ENCODE data around the gene MAPK8.

MAPK8 gene

GRCh38 chr10:48306870-48307710, 613 bp downstream of the MAPK8 start:
- no peaks in the 10 kb centered on the region for H3K36me3 ChIP-seq
- TF ChIP-seq, protein P1, sequence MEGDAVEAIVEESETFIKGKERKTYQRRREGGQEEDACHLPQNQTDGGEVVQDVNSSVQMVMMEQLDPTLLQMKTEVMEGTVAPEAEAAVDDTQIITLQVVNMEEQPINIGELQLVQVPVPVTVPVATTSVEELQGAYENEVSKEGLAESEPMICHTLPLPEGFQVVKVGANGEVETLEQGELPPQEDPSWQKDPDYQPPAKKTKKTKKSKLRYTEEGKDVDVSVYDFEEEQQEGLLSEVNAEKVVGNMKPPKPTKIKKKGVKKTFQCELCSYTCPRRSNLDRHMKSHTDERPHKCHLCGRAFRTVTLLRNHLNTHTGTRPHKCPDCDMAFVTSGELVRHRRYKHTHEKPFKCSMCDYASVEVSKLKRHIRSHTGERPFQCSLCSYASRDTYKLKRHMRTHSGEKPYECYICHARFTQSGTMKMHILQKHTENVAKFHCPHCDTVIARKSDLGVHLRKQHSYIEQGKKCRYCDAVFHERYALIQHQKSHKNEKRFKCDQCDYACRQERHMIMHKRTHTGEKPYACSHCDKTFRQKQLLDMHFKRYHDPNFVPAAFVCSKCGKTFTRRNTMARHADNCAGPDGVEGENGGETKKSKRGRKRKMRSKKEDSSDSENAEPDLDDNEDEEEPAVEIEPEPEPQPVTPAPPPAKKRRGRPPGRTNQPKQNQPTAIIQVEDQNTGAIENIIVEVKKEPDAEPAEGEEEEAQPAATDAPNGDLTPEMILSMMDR (IDR thresholded peaks at IDR 0.05; ENCODE audit: low read depth, low read length) = no peak
- H3K9me3 ChIP-seq = no peaks in the 10 kb centered on the region
- peaks cover 3% of the 10 kb centered on the region; the same call in 1 of the 2 replicates for H3K4me1 ChIP-seq
- DNase-seq = peak; percentile 75
- peak overlapping the region; percentile 78 for H3K4me3 ChIP-seq (ENCODE audit: low read depth, low read length)
- H3K27me3 ChIP-seq = no peaks in the 10 kb centered on the region

DNA sequence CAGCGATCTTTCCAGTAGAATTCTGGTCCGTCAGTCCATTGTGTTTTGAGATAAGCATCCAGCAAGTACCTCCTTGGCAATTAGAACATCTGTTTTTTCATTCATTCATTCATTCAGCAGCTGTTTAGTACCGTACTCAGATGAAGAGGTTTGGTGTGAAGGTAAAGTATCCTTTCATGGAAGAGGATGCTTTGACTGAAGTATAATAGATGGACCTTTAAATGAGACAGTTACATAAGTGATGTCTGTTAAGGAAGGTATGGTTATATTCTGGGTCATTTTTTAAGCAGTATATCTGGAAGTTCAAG, 1.2 kb downstream of the MAPK8 start:
- Histone ChIP-seq H3K36me3 (no peaks in the 10 kb centered on the region), H3K4me1 (peaks cover 3% of the 10 kb centered on the region; the same call in 1 of the 2 replicates), H3K4me3 (ENCODE audit: low read depth, low read length) (peak overlapping the region; percentile 78), H3K27me3 (no peaks in the 10 kb centered on the region), H3K9me3 (no peaks in the 10 kb centered on the region)
- no peak for DNase-seq
- TF ChIP-seq, protein P1 (IDR thresholded peaks at IDR 0.05; ENCODE audit: low read depth, low read length) = no peak

DNA sequence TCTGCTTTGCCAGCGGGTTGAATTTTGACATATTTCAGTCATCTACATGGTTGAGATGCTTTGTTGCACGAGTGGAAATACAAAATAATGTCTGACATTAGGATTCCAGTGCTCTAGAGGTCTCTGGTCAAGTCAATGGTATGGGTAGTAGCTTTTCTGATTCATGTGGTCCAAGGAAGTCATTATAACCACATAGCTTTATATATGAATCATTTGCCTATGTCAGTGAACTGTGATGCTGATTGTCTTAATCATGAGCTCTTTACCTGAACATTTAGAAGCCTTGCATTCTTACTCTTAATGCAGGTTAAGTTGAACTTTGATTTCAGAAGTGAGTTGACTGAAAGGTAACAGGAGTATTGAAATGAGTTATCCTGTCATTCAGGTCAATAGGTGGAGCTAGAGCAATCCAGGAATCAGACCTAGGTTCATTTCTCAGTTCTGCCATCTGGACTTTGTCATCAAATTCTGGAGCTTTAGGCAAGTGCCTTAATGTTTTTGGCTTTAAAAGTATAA, 3.3 kb downstream of the MAPK8 start:
- H3K4me1 ChIP-seq = peaks cover 3% of the 10 kb centered on the region; the same call in 1 of the 2 replicates
- no peak for DNase-seq

DNA sequence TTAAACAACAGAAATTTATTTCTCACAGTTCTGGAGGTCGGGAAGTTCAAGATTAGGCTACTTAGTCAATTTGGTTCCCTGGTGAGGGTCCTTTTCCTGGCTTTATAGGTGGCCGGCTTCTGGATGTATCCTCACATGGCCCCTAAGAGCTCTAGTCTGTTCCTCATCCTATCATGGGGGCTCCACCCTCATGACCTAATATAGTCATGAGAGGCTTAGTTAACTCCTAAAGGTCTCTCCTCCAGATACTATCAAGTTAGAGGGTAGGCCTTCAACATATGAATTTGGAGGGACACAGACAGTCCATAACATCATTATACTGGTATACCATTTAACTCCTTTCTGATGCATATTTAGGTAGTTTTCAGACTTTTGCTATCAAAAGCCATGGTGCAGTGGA, 7.6 kb downstream of the MAPK8 start:
- TF ChIP-seq, protein P1 (IDR thresholded peaks at IDR 0.05; ENCODE audit: low read depth, low read length) = no peak
- no peaks in the 10 kb centered on the region for H3K36me3 ChIP-seq
- H3K4me1 ChIP-seq = no peaks in the 10 kb centered on the region
- no peaks in the 10 kb centered on the region for H3K9me3 ChIP-seq
- no peaks in the 10 kb centered on the region for H3K27me3 ChIP-seq
- no peak overlapping the region for H3K4me3 ChIP-seq (ENCODE audit: low read depth, low read length)
- no peak for DNase-seq

More for the DNA sequence above, 3.3 kb downstream of the MAPK8 start:
- Histone ChIP-seq H3K36me3 (no peaks in the 10 kb centered on the region), H3K27me3 (no peaks in the 10 kb centered on the region), H3K4me3 (ENCODE audit: low read depth, low read length) (no peak overlapping the region), H3K9me3 (no peaks in the 10 kb centered on the region)
- TF ChIP-seq, protein P1 (IDR thresholded peaks at IDR 0.05; ENCODE audit: low read depth, low read length) = peak; percentile 55

DNA sequence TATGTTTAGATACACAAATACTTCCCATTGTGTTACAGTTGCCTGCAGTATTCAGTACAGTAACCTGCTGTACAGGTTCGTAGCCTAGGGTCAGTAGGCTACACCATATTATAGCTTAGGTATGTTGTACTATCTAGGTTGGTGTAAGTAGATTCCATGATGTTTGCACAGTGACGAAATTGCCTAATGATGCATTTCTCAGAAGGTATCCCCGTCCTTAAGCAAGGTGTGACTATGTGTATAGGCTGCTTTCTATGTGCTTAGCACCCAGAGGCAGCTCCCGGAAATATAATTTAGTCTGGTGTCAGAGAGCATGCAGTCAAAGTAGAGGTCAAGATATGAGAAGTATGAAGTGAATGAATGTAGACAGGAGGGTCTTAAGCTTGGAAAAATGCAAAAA, 9.8 kb downstream of the MAPK8 start:
- no peaks in the 10 kb centered on the region for H3K36me3 ChIP-seq
- H3K4me1 ChIP-seq = no peaks in the 10 kb centered on the region
- H3K27me3 ChIP-seq = no peaks in the 10 kb centered on the region
- no peaks in the 10 kb centered on the region for H3K9me3 ChIP-seq
- no peak overlapping the region for H3K4me3 ChIP-seq (ENCODE audit: low read depth, low read length)
- DNase-seq = no peak
- TF ChIP-seq, protein P1 (IDR thresholded peaks at IDR 0.05; ENCODE audit: low read depth, low read length) = no peak

DNA sequence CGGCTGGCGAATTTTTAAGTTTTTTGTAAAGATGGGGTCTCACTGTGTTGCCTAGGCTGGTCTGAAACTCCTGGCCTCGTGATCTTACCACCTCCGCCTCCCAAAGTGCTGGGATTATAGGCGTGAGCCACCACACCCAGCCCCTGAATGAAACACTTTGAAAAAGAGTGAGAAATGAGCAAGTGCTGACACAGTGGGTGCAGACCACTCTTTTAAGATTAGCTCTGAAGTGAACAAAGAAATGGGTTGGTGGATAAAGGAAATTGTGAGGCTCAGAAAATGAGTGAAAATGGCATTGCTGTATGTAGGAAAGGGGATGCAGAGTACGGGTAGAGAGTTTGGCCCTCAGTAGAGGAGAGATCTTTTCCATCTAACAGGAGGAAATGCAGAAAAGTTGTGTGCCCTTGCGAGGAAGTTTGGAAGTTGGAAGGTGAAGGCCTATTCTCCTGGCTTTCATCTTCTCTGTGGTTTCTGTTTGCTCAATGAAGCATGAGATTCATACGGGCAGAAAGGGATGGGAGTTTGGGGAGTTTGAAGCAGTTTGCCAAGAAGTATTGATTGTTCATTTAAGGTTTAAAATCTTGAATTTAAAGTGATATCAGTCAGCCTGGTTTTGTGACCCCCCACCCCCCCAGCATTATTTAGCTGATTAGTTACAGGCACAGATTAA, 11.0 kb downstream of the MAPK8 start:
- TF ChIP-seq, protein P1 (IDR thresholded peaks at IDR 0.05; ENCODE audit: low read depth, low read length) = no peak
- H3K36me3 ChIP-seq = no peaks in the 10 kb centered on the region
- no peak for DNase-seq

More for the DNA sequence above, 11.0 kb downstream of the MAPK8 start:
- no peaks in the 10 kb centered on the region for H3K4me1 ChIP-seq
- no peaks in the 10 kb centered on the region for H3K27me3 ChIP-seq
- H3K4me3 ChIP-seq (ENCODE audit: low read depth, low read length) = no peak overlapping the region
- no peaks in the 10 kb centered on the region for H3K9me3 ChIP-seq

Data from BE2C (cell line).